ENCODE measurements around the gene NCOR2. TPM values are rescaled to one million over a fixed set of nuclear protein-coding genes. Genes with fewer than 3 reads are reported as not detected.

The NCOR2 gene
- polyA plus RNA-seq, 1 donor (not counting 4 experiments of a cell fraction or from before 2014, with no cell fraction given): 4.7 TPM

GRCh38 chr12:124588751-124589267, 21.4 kb upstream of the NCOR2 start:
- FAIRE-seq: peak; percentile 82
- no peak overlapping the region for H2AFZ ChIP-seq (ENCODE audit: control insufficient read depth, low read length)
- H3K9me1 ChIP-seq (ENCODE audit: control insufficient read depth, extremely low read depth, insufficient read depth, low read length): no peaks in the 10 kb centered on the region
- TF ChIP-seq EZH2 (IDR thresholded peaks at IDR 0.05; ENCODE audit: low read length) (no peak), CTCF (optimal IDR thresholded peaks at IDR 0.05 in 1 of 3, IDR thresholded peaks at IDR 0.05 in 1 of 3, conservative IDR thresholded peaks at IDR 0.05 in 1 of 3; ENCODE audit: extremely low read depth in 1 of 3, insufficient read depth in 2 of 3, low read length in 3 of 3) (no peak)
- H3K4me2 ChIP-seq (ENCODE audit: control insufficient read depth, extremely low read depth, insufficient read depth, low read depth, low read length): peak overlapping the region; percentile 53
- H3K4me3 ChIP-seq (ENCODE audit: control insufficient read depth in 2 of 3, extremely low read depth in 1 of 3, insufficient read depth in 2 of 3, low read depth in 1 of 3, low read length in 3 of 3): no peak overlapping the region
- DNase-seq (ENCODE audit: low read depth, low spot score): no peak
- peaks cover 27% of the 10 kb centered on the region for H3K4me1 ChIP-seq (ENCODE audit: control insufficient read depth, extremely low read depth, insufficient read depth, low read length)
- H3K79me2 ChIP-seq (ENCODE audit: control insufficient read depth, insufficient read depth, low read length): no peaks in the 10 kb centered on the region
- dilution Hi-C loops (cut with MboI; ENCODE audit: extremely low pct_ligation_motif_present, low sequenced_read_pairs): no loop called here
- H3K9me3 ChIP-seq (ENCODE audit: control insufficient read depth, low read depth, low read length): no peaks in the 10 kb centered on the region
- peak overlapping the region; percentile 18 for H3K9ac ChIP-seq (ENCODE audit: control insufficient read depth, extremely low read depth, insufficient read depth, low read length)
- no peaks in the 10 kb centered on the region for H3K36me3 ChIP-seq (ENCODE audit: control insufficient read depth in 2 of 2, extremely low read depth in 1 of 2, insufficient read depth in 2 of 2, low read length in 2 of 2)
- no peaks in the 10 kb centered on the region for H4K20me1 ChIP-seq (ENCODE audit: control insufficient read depth, extremely low read depth, insufficient read depth, low read length)
- H3K27me3 ChIP-seq (ENCODE audit: control insufficient read depth, extremely low read depth, insufficient read depth, low read length): no peaks in the 10 kb centered on the region
- H3K27ac ChIP-seq (ENCODE audit: control insufficient read depth, insufficient read depth, low read length): peak overlapping the region; percentile 13

- FAIRE-seq: no peak
- no peak for TF ChIP-seq CTCF (optimal IDR thresholded peaks at IDR 0.05 in 1 of 3, IDR thresholded peaks at IDR 0.05 in 1 of 3, conservative IDR thresholded peaks at IDR 0.05 in 1 of 3; ENCODE audit: extremely low read depth in 1 of 3, insufficient read depth in 2 of 3, low read length in 3 of 3)
- H3K9me1 ChIP-seq (ENCODE audit: control insufficient read depth, extremely low read depth, insufficient read depth, low read length): no peaks in the 10 kb centered on the region
- H3K79me2 ChIP-seq (ENCODE audit: control insufficient read depth, insufficient read depth, low read length): no peaks in the 10 kb centered on the region
- no peak overlapping the region for H3K4me2 ChIP-seq (ENCODE audit: control insufficient read depth, extremely low read depth, insufficient read depth, low read depth, low read length)
- H3K27ac ChIP-seq (ENCODE audit: control insufficient read depth, insufficient read depth, low read length): no peak overlapping the region
- H3K4me3 ChIP-seq (ENCODE audit: control insufficient read depth in 2 of 3, extremely low read depth in 1 of 3, insufficient read depth in 2 of 3, low read depth in 1 of 3, low read length in 3 of 3): no peak overlapping the region
- H4K20me1 ChIP-seq (ENCODE audit: control insufficient read depth, extremely low read depth, insufficient read depth, low read length): no peaks in the 10 kb centered on the region
- H2AFZ ChIP-seq (ENCODE audit: control insufficient read depth, low read length): no peak overlapping the region
- dilution Hi-C loops (cut with MboI; ENCODE audit: extremely low pct_ligation_motif_present, low sequenced_read_pairs): no loop called here
- no peaks in the 10 kb centered on the region for H3K9me3 ChIP-seq (ENCODE audit: control insufficient read depth, low read depth, low read length)
- DNase-seq (ENCODE audit: low read depth, low spot score): no peak
- H3K9ac ChIP-seq (ENCODE audit: control insufficient read depth, extremely low read depth, insufficient read depth, low read length): no peak overlapping the region
- H3K27me3 ChIP-seq (ENCODE audit: control insufficient read depth, extremely low read depth, insufficient read depth, low read length): no peaks in the 10 kb centered on the region
- H3K4me1 ChIP-seq (ENCODE audit: control insufficient read depth, extremely low read depth, insufficient read depth, low read length): peaks cover 27% of the 10 kb centered on the region
- no peaks in the 10 kb centered on the region for H3K36me3 ChIP-seq (ENCODE audit: control insufficient read depth in 2 of 2, extremely low read depth in 1 of 2, insufficient read depth in 2 of 2, low read length in 2 of 2)
These were observed 20.7 kb upstream of the NCOR2 start for GRCh38 chr12:124588018-124588634.

All from keratinocyte (primary cell).